Stimulated activated CD4-positive, alpha-beta T cell treated with anti-CD3 and anti-CD28 coated beads, TNF-alpha, amount 100 ng/mL, for 24 hours (primary cell): ENCODE measurements around the gene EYA2.
"Not testable (repeated sequence)": the region's sequence is repeated elsewhere in the genome, so short reads cannot be mapped to it uniquely, and the experiment has no call there.

ENCODE experiments used
- DNase-seq, 3 experiments: peaks; one replicate each; pipeline ENCODE4 v3.0.0-alpha.2; 2020; ENCODE audit warnings: low read depth in 3 of 3

The EYA2 gene

DNA sequence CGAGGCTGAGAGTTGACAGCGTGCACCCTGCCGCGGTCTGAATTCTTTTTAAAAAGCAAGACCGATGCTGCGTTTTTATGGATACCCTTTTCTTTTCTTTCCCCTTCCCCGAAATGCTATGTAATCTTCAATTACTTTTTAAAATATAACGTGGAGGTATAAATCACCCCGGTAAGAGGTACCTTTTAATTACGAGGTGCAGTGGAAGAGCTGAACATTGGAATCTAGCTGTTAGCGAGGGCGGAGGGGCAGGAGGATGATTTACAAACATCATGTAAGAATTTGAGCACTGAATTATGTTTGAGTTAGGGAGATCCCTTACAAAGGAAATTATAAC lies 1.2 kb downstream of the EYA2 start:
- DNase-seq = no peak

DNA sequence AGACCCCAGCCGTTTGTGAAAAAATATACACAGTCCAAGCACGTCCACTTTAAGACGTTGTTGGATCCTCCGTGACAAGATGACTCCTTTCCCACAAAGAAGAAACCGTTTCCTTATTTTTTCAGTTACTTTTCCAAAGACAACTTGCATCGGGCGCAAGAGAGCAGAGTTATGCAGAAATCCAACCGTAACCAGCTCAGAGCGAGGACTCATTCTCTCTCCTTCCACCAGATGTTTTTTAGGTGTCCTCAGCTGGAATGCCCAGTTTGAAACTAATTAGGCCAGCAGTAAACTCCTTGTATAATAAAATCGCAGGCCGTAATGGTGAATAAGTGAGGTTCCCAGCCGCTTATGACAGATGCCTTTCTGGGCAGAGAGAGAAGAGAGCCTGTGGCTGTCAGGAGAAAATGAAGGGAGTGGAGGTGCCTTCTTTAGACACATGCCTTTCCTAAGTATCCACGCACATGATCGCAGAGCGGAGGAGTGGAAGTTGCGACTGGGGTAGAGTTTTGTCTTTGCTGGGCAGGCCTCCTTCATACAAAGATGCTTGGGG lies 2.8 kb downstream of the EYA2 start:
- DNase-seq = no peak

DNA sequence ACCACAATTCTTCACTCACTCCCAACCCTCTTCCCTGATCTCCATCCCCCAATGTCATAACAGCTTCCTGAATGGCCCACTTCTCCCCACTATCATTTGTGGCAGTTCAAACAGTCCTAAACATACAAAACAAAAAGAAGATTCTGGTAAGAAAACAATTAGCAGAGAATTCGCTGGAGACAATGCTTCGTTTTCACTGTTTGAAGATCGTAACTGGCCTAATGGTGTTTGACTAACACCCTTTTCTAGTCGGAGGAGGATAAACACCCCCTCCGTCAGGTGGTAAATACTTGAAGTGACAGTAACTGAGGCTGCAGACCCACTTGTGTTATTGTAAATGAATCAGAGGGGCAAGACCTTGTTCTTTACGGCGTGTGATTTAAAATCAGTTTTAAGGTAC lies 3.8 kb downstream of the EYA2 start:
- DNase-seq = no peak

DNA sequence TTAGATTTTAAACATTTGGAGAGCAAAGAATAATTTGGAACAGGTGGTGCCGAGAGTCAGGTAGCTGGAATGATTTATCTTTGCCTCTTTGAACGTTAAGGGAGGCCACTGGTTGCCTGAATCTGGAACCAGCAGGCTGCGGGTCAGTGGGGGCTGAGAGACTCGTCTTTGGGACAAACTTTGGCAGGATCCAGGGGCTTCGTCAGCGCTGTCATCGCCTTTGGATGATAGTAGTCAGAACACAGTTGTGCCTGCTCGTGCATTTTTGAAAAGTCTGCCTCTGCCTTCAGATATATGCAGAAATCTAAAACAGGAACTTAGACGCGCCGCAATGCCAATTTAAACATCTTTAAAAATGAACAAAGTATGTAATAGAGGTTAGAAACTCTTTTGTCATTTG lies 5.0 kb downstream of the EYA2 start:
- no peak for DNase-seq

- no peak for DNase-seq
Observed at GRCh38 chr20:46900086-46900485, 5.4 kb downstream of the EYA2 start.

DNA sequence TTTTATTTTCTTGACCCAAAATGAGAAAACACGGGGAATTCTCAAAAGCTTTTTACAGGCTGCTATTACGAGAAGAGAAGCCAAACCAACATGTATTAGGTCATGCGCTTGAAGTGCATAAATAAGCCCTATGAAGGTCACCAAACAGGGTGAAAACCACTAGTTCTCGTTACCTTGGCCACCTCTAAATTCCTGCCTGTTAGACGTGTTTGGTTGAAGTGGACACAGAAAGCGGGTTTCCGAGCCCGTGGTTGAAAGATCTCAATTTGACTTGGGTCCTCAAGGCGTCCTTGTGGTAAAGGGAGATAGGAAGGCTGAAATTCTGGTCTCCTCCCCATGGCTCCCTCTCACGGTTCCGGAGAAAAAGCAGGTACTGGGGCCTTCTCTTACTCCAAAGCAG lies 6.2 kb downstream of the EYA2 start:
- no peak for DNase-seq

- DNase-seq = no peak
Observed at GRCh38 chr20:46901638-46902037, 7.0 kb downstream of the EYA2 start.

GRCh38 chr20:46903256-46903655 lies 8.6 kb downstream of the EYA2 start:
- no peak for DNase-seq

GRCh38 chr20:46903937-46904336 lies 9.3 kb downstream of the EYA2 start:
- no peak for DNase-seq

DNA sequence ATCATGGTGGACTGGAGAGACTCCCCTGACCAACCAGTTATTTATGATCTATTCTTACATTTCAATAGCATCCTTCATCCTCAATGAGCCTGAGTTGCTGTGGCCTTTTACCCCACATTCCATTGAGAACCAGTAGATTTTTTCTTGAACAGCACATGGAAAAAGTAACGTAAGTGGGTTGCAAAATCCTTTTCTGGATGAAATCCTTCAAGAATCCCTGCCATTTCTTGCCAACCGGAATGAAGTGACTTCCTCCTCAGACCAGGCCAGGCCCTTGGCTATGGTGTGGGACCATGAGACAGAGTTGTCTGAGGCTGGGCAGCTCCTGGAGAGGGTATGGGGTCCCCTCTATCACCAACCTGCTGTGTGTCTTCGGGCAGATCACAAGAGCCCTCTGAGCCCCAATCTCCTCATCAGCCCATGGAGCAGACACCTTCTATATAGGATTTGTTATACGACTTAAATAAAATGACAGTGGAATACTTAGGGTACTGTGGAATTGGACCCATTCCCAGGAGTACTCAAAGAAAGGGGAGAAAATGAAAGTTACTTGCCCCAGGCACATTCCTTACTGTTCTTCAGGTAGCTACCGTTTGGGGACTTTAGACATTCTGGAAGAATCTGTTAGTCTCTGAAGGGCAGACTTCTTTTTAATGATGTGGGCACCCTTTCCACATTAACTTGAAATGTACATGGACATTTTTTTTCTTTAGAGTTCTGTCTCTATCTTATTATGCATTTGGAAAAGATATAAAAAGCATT lies 10.9 kb downstream of the EYA2 start:
- DNase-seq = no peak

DNA sequence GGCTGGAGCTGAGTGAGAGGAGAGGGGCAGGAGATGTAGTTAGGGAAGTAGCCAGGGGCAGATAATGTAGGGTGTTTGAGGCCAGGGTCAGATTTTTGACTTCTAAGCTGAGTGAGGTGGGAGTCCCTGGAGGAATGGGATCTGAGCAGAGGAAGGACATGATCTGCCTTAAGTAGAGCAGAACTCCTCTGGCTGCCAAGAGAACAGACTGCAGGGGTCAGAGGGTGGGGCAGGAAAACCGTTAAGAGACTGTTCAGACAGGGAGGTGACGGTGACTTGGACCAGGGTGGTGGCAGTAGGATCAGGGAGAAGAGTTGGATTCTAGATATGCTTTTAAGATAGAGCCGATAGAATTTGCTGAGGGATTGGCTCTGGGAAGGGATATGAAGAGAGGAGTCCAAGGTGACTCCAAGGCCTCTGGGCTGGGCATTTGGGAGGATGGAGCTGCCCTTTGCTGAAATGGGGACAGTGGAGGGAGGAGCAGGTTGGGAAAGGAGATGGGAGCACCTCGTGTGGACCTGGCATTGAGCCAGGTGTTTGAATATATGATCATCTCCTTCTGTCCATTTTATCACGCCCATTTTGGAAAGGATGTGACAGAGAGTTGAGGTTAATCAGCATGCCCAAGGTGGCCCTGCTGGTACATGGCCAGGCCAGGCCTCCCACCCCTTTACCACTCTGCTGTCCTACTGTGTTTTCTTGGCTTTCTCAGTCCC lies 18.8 kb downstream of the EYA2 start:
- DNase-seq = no peak

GRCh38 chr20:46914789-46915379 lies 20.2 kb downstream of the EYA2 start:
- DNase-seq = no peak

DNA sequence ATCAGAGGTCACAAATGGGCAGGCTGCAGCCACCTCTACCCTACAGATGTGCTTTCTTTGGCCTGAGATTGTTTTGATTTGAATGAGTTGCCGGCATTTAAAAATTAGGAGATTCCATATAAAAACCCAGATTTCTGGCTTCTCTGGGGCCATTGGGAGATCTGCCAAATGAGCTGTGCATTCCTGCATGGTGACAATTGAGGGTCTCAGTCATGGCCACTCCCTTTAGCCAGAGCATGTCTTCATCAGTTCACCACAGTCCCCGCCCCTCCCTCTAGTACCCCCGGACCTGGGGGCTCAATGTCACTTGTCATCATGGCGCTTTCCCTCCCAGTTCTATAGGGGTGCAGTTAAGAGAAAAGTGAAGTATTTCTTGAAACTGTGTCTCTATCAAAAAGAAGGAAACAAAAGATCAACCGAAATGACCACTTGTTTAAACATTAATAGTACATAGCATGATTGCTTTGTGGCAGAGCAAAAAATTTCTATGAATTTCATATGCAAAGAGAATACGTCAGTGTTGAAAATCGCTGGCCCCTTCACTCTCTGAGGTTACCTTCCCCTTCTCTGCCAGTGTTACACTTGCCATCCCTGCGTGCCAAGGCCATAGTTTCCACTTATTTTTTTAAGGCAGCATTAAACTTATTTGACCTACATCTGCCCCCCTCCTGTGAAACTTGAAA lies 21.1 kb downstream of the EYA2 start:
- DNase-seq = no peak

DNA sequence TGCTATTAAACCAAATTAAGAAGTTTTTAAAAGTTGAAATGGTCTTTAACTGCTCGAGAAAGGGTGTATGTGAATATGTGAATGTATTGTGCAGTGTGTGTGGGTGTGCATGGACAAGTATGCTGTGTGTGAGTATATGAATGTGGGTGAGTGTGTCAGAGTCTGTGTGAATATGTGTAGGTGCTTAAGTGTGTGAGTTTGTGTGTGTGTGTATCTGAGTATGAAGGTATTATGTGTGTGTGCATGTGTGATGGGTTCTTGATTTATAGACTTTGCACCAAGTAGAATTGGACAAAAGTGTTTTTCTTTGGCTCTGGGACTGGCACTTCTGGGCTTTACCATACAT lies 21.6 kb downstream of the EYA2 start:
- DNase-seq = no peak

- DNase-seq = no peak
Observed at GRCh38 chr20:46917155-46917554, 22.5 kb downstream of the EYA2 start.

DNA sequence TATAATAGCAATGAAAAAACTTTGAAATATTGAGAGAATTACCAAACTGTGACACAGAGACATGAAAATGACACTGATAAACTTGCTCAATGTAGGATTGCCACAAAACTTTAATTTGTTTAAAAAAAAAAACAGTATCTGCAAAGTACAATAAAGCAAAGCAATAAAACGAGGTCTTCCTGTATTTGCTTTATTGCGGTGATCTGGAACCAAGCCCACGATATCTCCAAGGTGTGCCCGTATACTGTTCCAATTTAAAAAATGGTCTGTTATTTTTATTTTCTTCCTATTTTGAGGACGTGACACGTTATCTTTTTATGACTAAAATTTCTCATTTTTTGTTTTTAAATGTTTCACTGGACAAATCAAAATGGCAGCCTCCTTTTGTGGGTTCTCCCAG lies 25.5 kb downstream of the EYA2 start:
- no peak for DNase-seq

DNA sequence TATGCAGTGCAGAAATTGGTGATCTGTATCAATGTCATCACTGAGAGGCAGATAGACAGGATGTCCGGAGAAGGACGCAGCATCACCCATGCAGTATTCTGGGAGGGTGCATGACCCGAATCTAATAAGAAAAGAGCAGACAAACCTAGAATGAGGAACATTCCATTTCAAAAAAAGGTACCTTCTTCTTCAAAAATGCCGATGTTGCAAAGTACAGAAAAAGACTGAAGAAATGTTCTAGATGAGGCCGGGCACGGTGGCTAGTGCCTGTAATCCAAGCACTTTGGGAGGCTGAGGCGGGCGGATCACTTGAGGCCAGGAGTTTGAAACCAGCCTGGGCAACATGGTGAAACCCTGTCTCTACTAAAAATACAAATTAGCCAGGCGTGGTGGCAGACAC lies 28.2 kb downstream of the EYA2 start:
- not testable (repeated sequence) for DNase-seq

DNA sequence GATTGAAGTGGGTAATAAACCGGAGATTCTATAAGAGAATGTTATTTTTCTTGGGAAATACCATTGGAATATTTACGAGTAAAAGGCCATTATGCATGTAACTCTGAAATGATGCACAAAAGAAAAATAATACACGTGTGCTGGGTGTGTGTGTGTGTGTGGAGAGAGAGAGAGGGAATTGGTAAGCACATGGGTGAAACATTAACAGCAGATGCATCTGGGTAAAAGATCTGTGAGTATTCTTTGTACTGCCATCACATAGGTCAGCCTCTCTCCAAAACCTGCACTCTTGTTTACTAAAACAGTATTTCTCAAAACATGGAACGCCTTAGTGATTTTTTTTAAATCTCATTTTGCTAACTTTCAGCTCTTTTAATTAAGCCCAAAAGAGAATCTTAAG lies 28.9 kb downstream of the EYA2 start:
- no peak for DNase-seq

- no peak for DNase-seq
Observed at GRCh38 chr20:46928580-46929132, 34.0 kb downstream of the EYA2 start.

DNA sequence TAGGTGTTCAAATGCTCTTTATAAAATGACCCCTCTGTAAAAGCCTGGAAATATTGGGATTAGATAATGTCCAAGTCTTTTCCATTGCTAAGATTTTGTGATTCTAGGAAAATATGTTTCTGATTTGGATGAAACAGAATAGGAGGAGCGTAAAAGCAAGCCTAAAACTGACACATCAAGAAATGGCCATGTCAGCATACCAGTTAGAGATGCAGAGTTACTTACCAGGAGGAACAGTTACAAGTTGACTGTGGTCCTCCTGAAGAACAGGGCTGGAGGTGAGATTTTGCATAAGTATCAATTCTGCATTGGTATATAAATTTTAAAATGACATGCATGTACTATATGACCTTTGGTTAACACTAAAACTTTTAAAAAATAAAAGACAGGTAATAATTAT lies 35.3 kb downstream of the EYA2 start:
- DNase-seq = no peak

DNA sequence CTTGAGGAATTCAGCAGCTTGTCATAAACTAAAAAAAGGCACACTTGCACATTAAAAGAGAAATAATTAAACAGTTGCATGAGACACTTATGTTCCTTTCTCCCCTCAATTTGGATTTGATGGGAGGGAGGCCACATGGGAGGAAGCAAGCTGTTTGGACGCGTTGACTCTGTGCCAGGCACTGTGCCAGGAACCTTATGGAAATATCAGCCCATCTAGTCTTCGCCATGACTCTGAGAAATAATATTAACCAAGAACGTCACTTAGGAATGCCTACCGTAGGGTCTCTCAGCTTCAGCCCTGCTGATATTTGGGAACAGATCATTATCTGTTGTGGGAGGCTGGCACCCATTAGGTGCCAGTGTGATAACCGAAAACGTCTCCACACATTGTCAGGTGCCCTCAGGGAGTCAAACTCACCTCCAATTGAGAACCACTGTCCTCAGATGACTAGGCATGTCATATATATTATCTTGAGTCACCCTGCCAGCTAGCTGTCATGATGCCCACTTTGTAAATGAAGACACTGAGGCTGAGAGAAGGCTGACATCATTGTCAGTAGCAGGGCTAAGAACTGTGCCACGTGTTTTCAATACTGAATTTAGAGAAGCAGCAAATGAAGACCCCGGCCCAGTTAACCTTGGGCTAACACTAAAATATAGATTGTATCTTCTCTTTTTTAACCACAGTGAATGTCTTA lies 36.1 kb downstream of the EYA2 start:
- no peak for DNase-seq

DNA sequence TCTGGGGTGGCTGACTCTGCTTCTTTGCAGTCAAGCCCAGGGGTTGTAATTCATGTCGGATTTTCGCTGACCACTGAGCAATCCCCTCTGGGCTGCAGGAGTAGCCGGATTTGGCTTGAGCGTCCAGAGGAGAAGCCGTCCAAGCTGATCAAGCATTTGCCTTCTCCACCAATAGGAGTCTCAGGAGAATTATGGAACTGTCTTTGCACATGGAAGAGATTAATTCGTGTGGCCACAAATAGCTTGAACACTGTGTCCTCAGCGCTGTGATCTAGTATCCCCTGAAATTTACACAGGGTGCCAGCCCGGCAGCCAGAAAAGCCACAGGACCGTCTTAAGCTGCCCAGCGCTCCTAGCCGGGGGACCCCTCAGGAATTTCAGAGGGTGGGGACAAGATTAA lies 37.1 kb downstream of the EYA2 start:
- no peak for DNase-seq
